GM23338 (cell line): ENCODE measurements around the gene C14orf180. TPM values are rescaled to one million over a fixed set of nuclear protein-coding genes. Genes with fewer than 3 reads are reported as not detected.

Experiments
- ATAC-seq: fragments of 200-7000 bp; cut with Tn5 transposase; 3 replicates; pipeline ENCODE4 v1.9.1; 2020
- DNase-seq: peaks from one replicate; pipeline ENCODE4 v3.0.0-alpha.2; 2015; ENCODE audit warnings: low spot score
- H2AFZ ChIP-seq: fragments of 200-600 bp; sonication (generic); 2 replicates; pipeline ENCODE4 v1.8.0; 2016; ENCODE audit warnings: antibody characterized with exemption, mild to moderate bottlenecking, moderate library complexity
- H3F3A ChIP-seq: fragments of 200-600 bp; sonication (generic); replicated peaks from 2 replicates; pipeline ENCODE4 v1.8.0; 2017; ENCODE audit warnings: antibody characterized with exemption, mixed run types, low read depth
- H3K27ac ChIP-seq: fragments of 200-600 bp; sonication (generic); 2 replicates; pipeline ENCODE4 v1.6.1; 2016; ENCODE audit warnings: low read depth
- H3K27me3 ChIP-seq: fragments of 200-600 bp; sonication (generic); 2 replicates; pipeline ENCODE4 v1.8.0; 2016; ENCODE audit warnings: mild to moderate bottlenecking, mixed run types, moderate library complexity; ENCODE audit not compliant: insufficient read depth
- H3K36me3 ChIP-seq: fragments of 200-600 bp; sonication (generic); 2 replicates; pipeline ENCODE4 v1.8.0; 2016; ENCODE audit warnings: mild to moderate bottlenecking; ENCODE audit not compliant: insufficient read depth
- H3K4me1 ChIP-seq: fragments of 200-600 bp; sonication (generic); 2 replicates; pipeline ENCODE4 v1.8.0; 2016; ENCODE audit warnings: mild to moderate bottlenecking, moderate library complexity; ENCODE audit not compliant: insufficient read depth
- H3K4me2 ChIP-seq: fragments of 200-600 bp; sonication (generic); 2 replicates; pipeline ENCODE4 v1.7.1; 2017; ENCODE audit warnings: mixed run types
- H3K4me3 ChIP-seq: fragments of 200-600 bp; sonication (generic); 2 replicates; pipeline ENCODE4 v1.6.1; 2016; ENCODE audit warnings: mixed run types
- H3K79me2 ChIP-seq: fragments of 200-600 bp; sonication (generic); replicated peaks from 2 replicates; pipeline ENCODE4 v1.8.0; 2017; ENCODE audit warnings: mild to moderate bottlenecking; ENCODE audit not compliant: insufficient read depth
- H3K9me2 ChIP-seq: fragments of 200-600 bp; sonication (generic); 2 replicates; pipeline ENCODE4 v1.8.0; 2017; ENCODE audit not compliant: insufficient read depth
- H4K20me1 ChIP-seq: fragments of 200-600 bp; sonication (generic); replicated peaks from 2 replicates; pipeline ENCODE4 v1.8.0; 2017; ENCODE audit warnings: mild to moderate bottlenecking; ENCODE audit not compliant: insufficient read depth
- H3K27ac Mint-ChIP-seq: 2 replicates; pipeline ENCODE4 v1.8.0; 2020; ENCODE audit warnings: inconsistent platforms, mild to moderate bottlenecking, moderate library complexity, mixed read lengths
- H3K27me3 Mint-ChIP-seq: 3 replicates; pipeline ENCODE4 v1.8.0; 2022; ENCODE audit warnings: low read depth, mild to moderate bottlenecking, moderate library complexity, mixed read lengths, inconsistent platforms; ENCODE audit not compliant: insufficient read depth, poor library complexity
- H3K36me3 Mint-ChIP-seq: 3 replicates; pipeline ENCODE4 v1.8.0; 2021; ENCODE audit warnings: low read depth, mild to moderate bottlenecking, inconsistent platforms, moderate library complexity, mixed read lengths
- H3K4me1 Mint-ChIP-seq: 3 replicates; pipeline ENCODE4 v1.8.0; 2020; ENCODE audit warnings: mild to moderate bottlenecking, inconsistent platforms, mixed read lengths
- H3K4me3 Mint-ChIP-seq: 3 replicates; pipeline ENCODE4 v1.8.0; 2021; ENCODE audit warnings: moderate library complexity, mild to moderate bottlenecking, inconsistent platforms, mixed read lengths
- H3K9me3 Mint-ChIP-seq: 3 replicates; pipeline ENCODE4 v1.8.0; 2020; ENCODE audit warnings: moderate library complexity, mild to moderate bottlenecking, inconsistent platforms, mixed read lengths
- CTCF ChIP-seq, 2 experiments: fragments of 200-600 bp in 1 of 2; sonication (generic) in 1 of 2; conservative IDR thresholded peaks; 2 replicates each; pipeline versions ENCODE4 v1.5.1 to v1.6.1; 2016 to 2017; ENCODE audit warnings: antibody characterized with exemption in 2 of 2, low read depth in 2 of 2, mild to moderate bottlenecking in 2 of 2, moderate library complexity in 1 of 2
- EZH2 ChIP-seq: fragments of 200-600 bp; sonication (generic); IDR thresholded peaks from one replicate; pipeline ENCODE4 v1.8.0; 2017; ENCODE audit warnings: antibody characterized with exemption, mild to moderate bottlenecking, low read depth; ENCODE audit not compliant: unreplicated experiment
- EZH2phosphoT487 ChIP-seq: fragments of 200-600 bp; sonication (generic); IDR thresholded peaks from one replicate; pipeline ENCODE4 v1.8.1; 2018; ENCODE audit warnings: antibody characterized with exemption; ENCODE audit not compliant: unreplicated experiment
- JUNB ChIP-seq: IDR thresholded peaks from one replicate; pipeline ENCODE4 v1.6.1; 2016; ENCODE audit warnings: antibody characterized with exemption; ENCODE audit not compliant: unreplicated experiment
- NANOG ChIP-seq: IDR thresholded peaks from 2 replicates; pipeline ENCODE4 v1.6.1; 2016; ENCODE audit warnings: antibody characterized with exemption, borderline replicate concordance
- POLR2AphosphoS5 ChIP-seq: IDR thresholded peaks from 2 replicates; pipeline ENCODE4 v1.6.1; 2016; ENCODE audit warnings: antibody characterized with exemption, low read depth
- REST ChIP-seq: IDR thresholded peaks from one replicate; pipeline ENCODE4 v1.6.1; 2018; ENCODE audit warnings: antibody characterized with exemption; ENCODE audit not compliant: unreplicated experiment
- STAT1 ChIP-seq: IDR thresholded peaks from one replicate; pipeline ENCODE4 v1.6.1; 2016; ENCODE audit warnings: antibody characterized with exemption; ENCODE audit not compliant: unreplicated experiment
- ZNF331 ChIP-seq: fragments of 250-450 bp; sonication (Bioruptor Pico); IDR thresholded peaks from 2 replicates; pipeline ENCODE4 v1.5.0; 2020; ENCODE audit warnings: low read depth, mild to moderate bottlenecking, moderate library complexity
- polyA plus RNA-seq: library from polyadenylated mRNA; unstranded; fragments of >200 nt; fragmentation: Nextera tagmentation; extraction: Ambion mirVana; gene quantifications from 2 replicates; pipeline ENCODE4 v1.2.1, GENCODE V29; 2016
- total RNA-seq: library from RNA; depleted of rRNA; stranded (reverse); fragments of >200 nt; shearing (Covaris generic); gene quantifications from 2 replicates; pipeline ENCODE4 v1.2.3, GENCODE V29; 2014

The C14orf180 gene
- total and polyA plus RNA-seq, 2 experiments from 2014 or later: not detected

GRCh38 chr14:104597576-104597975 is 18.0 kb downstream of the C14orf180 start:
- no peaks in the 10 kb centered on the region; the same call in 2 of the 3 replicates for H3K36me3 Mint-ChIP-seq
- Histone ChIP-seq H3K4me2 (no peak overlapping the region), H3K36me3 (no peaks in the 10 kb centered on the region), H4K20me1 (no peaks in the 10 kb centered on the region), H3K27me3 (no peaks in the 10 kb centered on the region), H3K79me2 (no peaks in the 10 kb centered on the region), H3K27ac (no peak overlapping the region), H3K9me2 (no peaks in the 10 kb centered on the region), H3K4me1 (no peaks in the 10 kb centered on the region), H3K4me3 (no peak overlapping the region), H3F3A (no peaks in the 10 kb centered on the region), H2AFZ (no peak overlapping the region)
- DNase-seq (no peak), ATAC-seq (no peak)
- TF ChIP-seq POLR2AphosphoS5 (no peak), REST (no peak), CTCF (conservative IDR thresholded peaks at IDR 0.05; ENCODE audit: low read depth in 2 of 2) (no peak), EZH2 (no peak), NANOG (no peak), EZH2phosphoT487 (no peak), JUNB (no peak), STAT1 (no peak), ZNF331 (no peak)
- H3K4me3 Mint-ChIP-seq: no peak overlapping the region
- no peak overlapping the region for H3K27ac Mint-ChIP-seq
- no peaks in the 10 kb centered on the region; the same call in 2 of the 3 replicates for H3K9me3 Mint-ChIP-seq
- H3K27me3 Mint-ChIP-seq: peaks cover 9% of the 10 kb centered on the region
- peaks cover 3% of the 10 kb centered on the region; the same call in 1 of the 3 replicates for H3K4me1 Mint-ChIP-seq

GRCh38 chr14:104598039-104598909 is 18.7 kb downstream of the C14orf180 start:
- Histone ChIP-seq H3K27me3 (no peaks in the 10 kb centered on the region), H4K20me1 (no peaks in the 10 kb centered on the region), H3K9me2 (no peaks in the 10 kb centered on the region), H3K4me2 (no peak overlapping the region), H3K4me3 (no peak overlapping the region), H2AFZ (no peak overlapping the region), H3K4me1 (no peaks in the 10 kb centered on the region), H3F3A (no peaks in the 10 kb centered on the region), H3K36me3 (no peaks in the 10 kb centered on the region), H3K79me2 (no peaks in the 10 kb centered on the region), H3K27ac (no peak overlapping the region)
- H3K27me3 Mint-ChIP-seq: peaks cover 9% of the 10 kb centered on the region
- no peaks in the 10 kb centered on the region; the same call in 2 of the 3 replicates for H3K9me3 Mint-ChIP-seq
- no peak overlapping the region for H3K27ac Mint-ChIP-seq
- ATAC-seq (no peak), DNase-seq (no peak)
- H3K4me3 Mint-ChIP-seq: no peak overlapping the region
- peaks cover 3% of the 10 kb centered on the region; the same call in 1 of the 3 replicates for H3K4me1 Mint-ChIP-seq
- H3K36me3 Mint-ChIP-seq: no peaks in the 10 kb centered on the region; the same call in 2 of the 3 replicates
- TF ChIP-seq CTCF (conservative IDR thresholded peaks at IDR 0.05; ENCODE audit: low read depth in 2 of 2) (no peak), REST (no peak)
